ENCODE measurements around the gene CNTNAP5. TPM values are rescaled to one million over a fixed set of nuclear protein-coding genes. Genes with fewer than 3 reads are reported as not detected.

CNTNAP5 gene
- total and polyA plus RNA-seq, 2 of the 13 experiments (the other 11 are each of a cell fraction or from before 2014, with no cell fraction given) = not detected

DNA sequence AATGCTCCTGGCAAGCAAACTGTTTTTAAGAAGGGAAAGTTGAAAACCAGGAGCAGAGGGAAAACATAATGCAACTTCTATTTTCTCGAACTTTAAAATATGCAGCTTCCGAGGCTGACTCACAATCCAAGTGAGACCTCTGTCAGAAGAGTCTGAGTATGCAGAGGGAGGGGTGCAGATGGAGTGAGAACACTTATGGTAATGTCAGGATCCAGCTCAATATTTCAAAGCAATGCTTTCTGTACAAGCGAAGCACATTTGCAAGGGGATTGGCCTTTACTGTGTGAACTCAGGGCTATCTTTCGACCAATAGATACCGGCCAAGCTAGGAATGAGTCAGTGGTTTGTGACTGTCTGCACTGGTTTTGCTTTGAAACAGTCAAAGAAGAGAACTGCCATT lies 242.7 kb downstream of the CNTNAP5 start:
- 2% methylated on average over 5 of the region's 5 CpGs for WGBS (ENCODE audit: low lambda C conversion rate)
- H3K4me2 ChIP-seq (ENCODE audit: low read depth, low read length) = no peak overlapping the region
- no peaks in the 10 kb centered on the region for H4K20me1 ChIP-seq (ENCODE audit: insufficient read depth, low read length)
- FAIRE-seq = no peak
- H3K27ac ChIP-seq (ENCODE audit: extremely low read length, insufficient read depth, low read length) = no peak overlapping the region
- H3K27me3 ChIP-seq (ENCODE audit: control insufficient read depth in 1 of 2, insufficient read depth in 2 of 2, low read length in 2 of 2) = 0 out of 5 replicates have a peak, but pooled peaks cover 0 to 6% of the 10 kb centered on the region in 2 experiments
- no TSS peak for BruUV-seq (replicated peaks)
- H2AFZ ChIP-seq (ENCODE audit: low read length) = no peak overlapping the region
- ChIA-PET CTCF (ENCODE audit: low intra/inter-chr PET ratio, low total read pairs) (no interaction called here), POLR2A (no interaction called here)
- no peak for ATAC-seq
- in situ Hi-C loops (cut with HindIII; ENCODE audit: extremely low pct_ligation_motif_present, low pct_unique_long_range_greater_than_20kb) = no loop called here
- no peaks in the 10 kb centered on the region for H3K79me2 ChIP-seq (ENCODE audit: insufficient read depth, low read length)
- intact Hi-C loops (cut with micrococcal nuclease; ENCODE audit: unreplicated experiment) = no loop called here
- H3K9ac ChIP-seq (ENCODE audit: insufficient read depth, low read depth, low read length) = no peak overlapping the region
- no peaks in the 10 kb centered on the region for H3K9me3 ChIP-seq (ENCODE audit: low read length)
- H3K4me1 ChIP-seq (ENCODE audit: insufficient read depth, low read length) = no peaks in the 10 kb centered on the region
- H3K36me3 ChIP-seq (replicated peaks in 1 of 2; ENCODE audit: control insufficient read depth in 1 of 2, insufficient read depth in 2 of 2, low read length in 2 of 2) = no peaks in the 10 kb centered on the region
- DNase-seq (ENCODE audit: low spot score) = no peak
- H3K4me3 ChIP-seq (replicated peaks in 1 of 3; ENCODE audit: insufficient read depth in 1 of 3, low read depth in 2 of 3, low read length in 3 of 3) = no peak overlapping the region
- no peak for TF ChIP-seq TMF1 (CRISPR knock-in tag; IDR thresholded peaks at IDR 0.05; ENCODE audit: low read depth)
- no peak for TF ChIP-seq ZNF562 (CRISPR knock-in tag; IDR thresholded peaks at IDR 0.05; ENCODE audit: borderline replicate concordance)
- no peak for TF ChIP-seq NCOA2 (CRISPR knock-in tag; IDR thresholded peaks at IDR 0.05)
- TF ChIP-seq NRL (CRISPR knock-in tag; IDR thresholded peaks at IDR 0.05; ENCODE audit: borderline replicate concordance) = no peak
- TF ChIP-seq MIER2 (CRISPR knock-in tag; IDR thresholded peaks at IDR 0.05) = no peak
- TF ChIP-seq ZNF792 (CRISPR knock-in tag; IDR thresholded peaks at IDR 0.05) = no peak
- TF ChIP-seq, protein P1, sequence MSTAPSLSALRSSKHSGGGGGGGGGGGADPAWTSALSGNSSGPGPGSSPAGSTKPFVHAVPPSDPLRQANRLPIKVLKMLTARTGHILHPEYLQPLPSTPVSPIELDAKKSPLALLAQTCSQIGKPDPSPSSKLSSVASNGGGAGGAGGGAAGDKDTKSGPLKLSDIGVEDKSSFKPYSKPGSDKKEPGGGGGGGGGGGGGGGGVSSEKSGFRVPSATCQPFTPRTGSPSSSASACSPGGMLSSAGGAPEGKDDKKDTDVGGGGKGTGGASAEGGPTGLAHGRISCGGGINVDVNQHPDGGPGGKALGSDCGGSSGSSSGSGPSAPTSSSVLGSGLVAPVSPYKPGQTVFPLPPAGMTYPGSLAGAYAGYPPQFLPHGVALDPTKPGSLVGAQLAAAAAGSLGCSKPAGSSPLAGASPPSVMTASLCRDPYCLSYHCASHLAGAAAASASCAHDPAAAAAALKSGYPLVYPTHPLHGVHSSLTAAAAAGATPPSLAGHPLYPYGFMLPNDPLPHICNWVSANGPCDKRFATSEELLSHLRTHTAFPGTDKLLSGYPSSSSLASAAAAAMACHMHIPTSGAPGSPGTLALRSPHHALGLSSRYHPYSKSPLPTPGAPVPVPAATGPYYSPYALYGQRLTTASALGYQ (CRISPR knock-in tag; IDR thresholded peaks at IDR 0.05) = no peak
- TF ChIP-seq GFI1 (CRISPR knock-in tag; IDR thresholded peaks at IDR 0.05; ENCODE audit: borderline replicate concordance) = no peak
- no peak for TF ChIP-seq HINFP (CRISPR knock-in tag; IDR thresholded peaks at IDR 0.05; ENCODE audit: low read depth)
- TF ChIP-seq HOXA5 (CRISPR knock-in tag; IDR thresholded peaks at IDR 0.05) = no peak
- TF ChIP-seq ZBTB40 (IDR thresholded peaks at IDR 0.05) = no peak
- TF ChIP-seq ZBTB40 (CRISPR knock-in tag; IDR thresholded peaks at IDR 0.05) = no peak
- TF ChIP-seq ZFP36 (IDR thresholded peaks at IDR 0.05; ENCODE audit: borderline replicate concordance, low read depth, low read length, partially characterized antibody) = no peak
- TF ChIP-seq ZNF547 (CRISPR knock-in tag; IDR thresholded peaks at IDR 0.05) = no peak
- TF ChIP-seq MAF1 (CRISPR knock-in tag; IDR thresholded peaks at IDR 0.05; ENCODE audit: borderline replicate concordance) = no peak
